8988T (cell line): ENCODE data around the gene MRE11.
"Not testable (repeated sequence)": the region's sequence is repeated elsewhere in the genome, so short reads cannot be mapped to it uniquely, and the experiment has no call there.

ENCODE experiments used
- DNase-seq: peaks from one replicate; pipeline ENCODE4 v3.0.0; 2011

Gene MRE11

GRCh38 chr11:94418123-94418765, 75.4 kb downstream of the MRE11 start:
- DNase-seq: no peak

- no peak for DNase-seq
These were observed 76.2 kb downstream of the MRE11 start for GRCh38 chr11:94417386-94417987.

GRCh38 chr11:94405062-94405833, 88.4 kb downstream of the MRE11 start:
- no peak for DNase-seq

GRCh38 chr11:94402355-94402754, 91.3 kb downstream of the MRE11 start:
- DNase-seq: no peak

- no peak for DNase-seq
These were observed 91.8 kb downstream of the MRE11 start for GRCh38 chr11:94401773-94402265.

- no peak for DNase-seq
These were observed 92.5 kb downstream of the MRE11 start, which contains the start of gene GPR83 for GRCh38 chr11:94400839-94401772. TSS of gene GPR83 (minus strand) at chr11:94401419. CDS start at chr11:94401247, 172 bp downstream.

- DNase-seq: no peak
These were observed 93.2 kb downstream of the MRE11 start for GRCh38 chr11:94400457-94400838.

GRCh38 chr11:94400050-94400449, 93.6 kb downstream of the MRE11 start:
- DNase-seq: no peak

- no peak for DNase-seq
These were observed 95.5 kb downstream of the MRE11 start for GRCh38 chr11:94398101-94398500.

- no peak for DNase-seq
These were observed 97.4 kb downstream of the MRE11 start for GRCh38 chr11:94396282-94396681.

GRCh38 chr11:94391937-94392336, 101.7 kb downstream of the MRE11 start:
- not testable (repeated sequence) for DNase-seq

GRCh38 chr11:94379613-94380012, 114.0 kb downstream of the MRE11 start:
- DNase-seq: no peak

- DNase-seq: no peak
These were observed 116.8 kb downstream of the MRE11 start for GRCh38 chr11:94376841-94377240.

GRCh38 chr11:94370576-94370975, 123.1 kb downstream of the MRE11 start:
- not testable (repeated sequence) for DNase-seq
